NT2/D1 (cell line): ENCODE measurements around the gene MROH9.

Source experiments
- SUZ12 ChIP-seq: IDR thresholded peaks from 2 replicates; pipeline ENCODE4 v1.6.1; 2011; ENCODE audit not compliant: insufficient read length, insufficient read depth; ENCODE audit errors: extremely low read depth
- ZNF274 ChIP-seq: IDR thresholded peaks from 2 replicates; pipeline ENCODE4 v1.6.1; 2011; ENCODE audit warnings: mild to moderate bottlenecking, low read depth, low read length

DNA sequence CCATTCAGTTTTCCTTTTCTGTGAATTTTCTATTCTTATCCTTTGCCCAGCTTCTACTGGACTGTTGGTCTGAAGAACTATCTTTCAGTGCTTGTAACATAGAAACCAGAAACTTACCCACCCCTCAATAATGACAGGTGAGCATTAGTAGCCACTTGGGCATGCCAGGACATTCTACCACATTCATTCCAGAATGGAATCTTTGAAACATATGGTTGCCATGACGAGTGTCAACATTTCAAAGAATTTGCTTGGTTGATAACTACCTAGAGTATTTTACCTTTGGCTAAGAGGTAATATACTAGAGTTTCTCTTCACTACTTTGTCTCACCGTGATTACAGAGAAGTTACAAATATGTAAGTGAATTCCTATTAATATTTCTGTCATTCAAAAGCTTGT, at the start of gene MROH9:
- TF ChIP-seq SUZ12 = no peak
- no peak for TF ChIP-seq ZNF274
